CD4-positive, alpha-beta T cell treated with Interleukin-6 for 4 hours (primary cell): ENCODE measurements around the gene CLMN.

Source experiments
- DNase-seq: peaks from one replicate; pipeline ENCODE4 v3.0.0-alpha.2; 2020; ENCODE audit warnings: mixed read lengths

Gene CLMN

GRCh38 chr14:95236221-95236620 is 83.5 kb downstream of the CLMN start:
- no peak for DNase-seq

GRCh38 chr14:95235767-95236166 is 83.9 kb downstream of the CLMN start:
- no peak for DNase-seq

GRCh38 chr14:95235351-95235750 is 84.4 kb downstream of the CLMN start:
- no peak for DNase-seq

- DNase-seq, result no peak
These were observed 85.3 kb downstream of the CLMN start for GRCh38 chr14:95234426-95234825.

GRCh38 chr14:95233702-95234241 is 85.9 kb downstream of the CLMN start:
- DNase-seq, result no peak

- no peak for DNase-seq
These were observed 86.7 kb downstream of the CLMN start for GRCh38 chr14:95232894-95233584.

GRCh38 chr14:95231966-95232633 is 87.6 kb downstream of the CLMN start:
- DNase-seq, result no peak

GRCh38 chr14:95229749-95230148 is 90.0 kb downstream of the CLMN start:
- DNase-seq, result no peak

- DNase-seq, result no peak
These were observed 91.5 kb downstream of the CLMN start for GRCh38 chr14:95228240-95228639.

GRCh38 chr14:95227279-95227860 is 92.3 kb downstream of the CLMN start:
- DNase-seq, result no peak

GRCh38 chr14:95226801-95227200 is 92.9 kb downstream of the CLMN start:
- DNase-seq, result no peak

GRCh38 chr14:95225251-95225887 is 94.3 kb downstream of the CLMN start:
- DNase-seq, result no peak

GRCh38 chr14:95222870-95223398 is 96.8 kb downstream of the CLMN start:
- DNase-seq, result no peak

GRCh38 chr14:95222151-95222631 is 97.5 kb downstream of the CLMN start:
- DNase-seq, result no peak

GRCh38 chr14:95221531-95221930 is 98.2 kb downstream of the CLMN start:
- no peak for DNase-seq

GRCh38 chr14:95220663-95221231 is 99.0 kb downstream of the CLMN start:
- no peak for DNase-seq

- no peak for DNase-seq
These were observed 101.1 kb downstream of the CLMN start for GRCh38 chr14:95218472-95219193.

GRCh38 chr14:95218006-95218405 is 101.7 kb downstream of the CLMN start:
- DNase-seq, result no peak

- DNase-seq, result no peak
These were observed 102.3 kb downstream of the CLMN start for GRCh38 chr14:95217391-95217900.

- DNase-seq, result no peak
These were observed 103.7 kb downstream of the CLMN start for GRCh38 chr14:95216008-95216407.

GRCh38 chr14:95215094-95215725 is 104.5 kb downstream of the CLMN start:
- DNase-seq, result no peak
